NCI-H446 treated with DMSO at 0.1 percent for 48 hours (cell line): ENCODE data around the gene GSAP.

Experiments used
- DNase-seq: peaks from one replicate; lab custom pipeline; 2025; lab: John Stamatoyannopoulos, UW

GSAP gene

DNA sequence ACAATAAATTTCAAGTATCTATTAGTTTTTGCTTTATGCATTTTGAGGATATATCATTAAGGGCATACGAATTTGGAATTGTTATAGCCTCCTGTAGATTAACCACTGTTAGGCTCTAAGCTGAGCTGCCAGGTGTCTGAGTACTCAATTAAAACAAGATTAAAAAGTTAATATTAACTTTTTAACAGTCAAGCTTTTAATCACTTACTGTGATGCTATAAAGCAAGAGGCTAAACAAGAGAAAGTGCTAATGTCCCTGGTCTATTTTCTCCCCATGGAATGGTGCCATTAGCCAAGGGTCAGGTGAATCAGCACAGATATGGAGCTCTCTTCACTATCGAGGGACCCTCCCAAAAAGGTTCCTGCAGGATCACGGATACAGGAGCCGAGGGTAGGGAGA lies 9.7 kb downstream of the GSAP start:
- no peak for DNase-seq

DNA sequence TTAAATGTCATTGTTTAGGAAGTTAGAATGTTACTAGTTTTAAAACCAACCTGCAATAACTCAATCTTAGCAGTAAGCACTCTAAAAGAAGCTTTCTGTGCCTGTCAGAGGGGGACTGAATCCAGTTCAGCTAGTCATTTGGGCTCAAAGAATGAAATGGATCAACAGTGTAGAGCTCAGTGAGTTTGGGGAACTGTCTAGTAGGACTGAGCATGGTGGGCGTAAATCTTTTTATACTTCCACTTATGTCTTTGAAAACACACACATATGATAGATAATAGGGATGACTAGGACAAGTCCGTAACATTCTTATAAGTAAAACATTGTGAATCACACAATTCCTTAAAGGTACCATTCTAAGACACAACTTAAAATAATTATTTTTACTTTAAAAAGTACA lies 11.5 kb downstream of the GSAP start:
- DNase-seq, result no peak

DNA sequence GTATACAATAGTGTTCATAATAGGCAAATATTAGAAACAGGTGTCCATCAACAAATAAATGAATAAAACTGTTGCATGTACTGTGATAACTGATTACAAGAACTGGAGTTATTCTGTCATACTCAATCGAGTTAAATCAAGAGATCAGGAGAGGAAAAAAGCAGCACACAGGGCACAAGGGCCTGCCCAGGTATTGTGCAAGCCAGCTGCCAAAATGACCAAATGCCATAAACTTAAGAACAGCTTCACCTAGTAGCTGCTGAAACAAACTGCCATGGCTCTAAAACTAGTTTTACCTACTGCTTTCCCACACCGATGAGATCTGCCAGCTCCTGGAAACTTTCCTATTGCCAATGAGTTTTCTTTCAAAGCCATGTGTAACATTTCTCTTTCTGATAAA lies 12.2 kb downstream of the GSAP start:
- DNase-seq, result no peak

DNA sequence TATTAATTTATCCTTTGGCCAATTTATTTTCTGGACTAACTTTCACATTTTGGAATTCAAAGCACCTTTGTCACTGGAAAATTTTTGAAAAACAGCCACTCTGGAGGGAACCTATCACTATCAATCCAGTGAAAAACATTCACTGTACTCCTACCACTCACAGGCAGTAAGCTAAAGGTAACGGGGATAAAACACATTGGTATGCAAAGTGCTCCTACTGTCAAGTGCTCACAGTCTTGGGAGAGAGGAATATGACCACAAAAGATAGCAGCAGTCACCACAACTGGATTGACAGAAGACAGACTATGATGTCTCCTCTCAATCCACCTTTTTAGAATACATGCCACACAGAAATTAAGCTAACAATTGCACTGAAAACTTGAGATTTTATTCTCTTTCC lies 13.3 kb downstream of the GSAP start:
- no peak for DNase-seq

DNA sequence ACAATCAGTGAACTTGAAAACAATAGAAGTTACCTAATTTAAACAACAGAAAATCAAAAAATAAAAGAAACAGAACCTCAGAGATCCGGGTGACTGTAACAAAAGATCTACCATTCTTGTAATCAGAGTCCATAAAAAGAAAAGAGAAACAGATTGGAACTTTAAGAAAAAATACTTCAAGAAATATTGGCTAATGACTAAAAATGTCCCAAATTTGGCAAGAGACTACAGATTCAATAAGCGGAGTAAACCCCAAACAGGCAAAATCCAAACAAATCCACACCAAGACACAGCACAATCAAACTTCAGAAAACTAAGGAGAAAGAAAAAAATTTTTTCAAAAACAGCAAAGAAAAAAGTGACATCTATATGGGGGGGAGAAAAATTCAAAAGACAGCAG lies 15.1 kb downstream of the GSAP start:
- no peak for DNase-seq

DNA sequence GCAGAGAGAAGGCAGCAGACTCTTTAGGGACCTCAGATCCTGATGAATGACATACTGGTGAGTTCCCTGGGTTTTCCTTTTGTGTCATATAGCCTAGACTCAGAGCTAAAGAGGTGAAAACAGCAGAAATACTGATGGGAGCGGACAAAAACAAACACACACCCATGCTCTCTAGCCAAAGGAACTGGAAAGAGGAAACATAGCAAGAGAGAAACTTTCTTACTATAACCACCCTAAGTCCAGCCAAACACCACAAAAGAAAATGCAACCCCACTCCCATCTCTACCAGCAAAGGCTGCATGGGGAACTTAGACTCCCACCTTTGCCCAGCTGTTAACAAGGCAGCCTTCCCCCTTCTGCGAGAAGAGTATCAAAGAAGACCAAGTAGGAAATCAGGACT lies 16.3 kb downstream of the GSAP start:
- no peak for DNase-seq

DNA sequence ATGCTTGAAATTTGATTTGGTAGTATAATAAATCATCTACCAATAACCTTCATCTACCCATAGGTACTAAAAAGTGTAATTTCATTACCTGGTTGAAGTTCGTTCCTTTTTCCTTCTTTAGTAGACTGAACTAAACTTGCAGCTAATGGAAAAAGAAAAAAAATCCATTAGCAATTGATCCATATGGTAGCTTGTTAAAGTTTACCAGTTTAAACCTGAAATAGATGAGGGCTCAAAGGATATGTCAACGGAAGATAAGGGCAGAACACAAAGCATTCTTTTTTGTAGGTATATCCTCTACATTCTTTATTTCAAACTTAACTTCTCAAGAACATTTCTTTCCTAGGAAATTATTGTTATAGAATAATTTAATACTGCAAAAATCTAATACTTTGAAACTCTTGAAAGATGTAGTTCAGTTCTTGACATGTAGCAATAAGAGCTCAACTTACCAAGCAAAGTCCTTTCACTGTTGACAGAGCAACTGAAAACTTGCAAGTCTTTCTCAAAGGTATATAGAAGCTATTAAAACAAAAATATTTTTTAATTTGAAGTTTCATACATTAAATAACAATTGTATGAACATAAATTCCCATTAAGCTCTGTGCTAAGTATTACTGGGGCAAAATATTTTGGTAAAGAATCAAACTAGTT lies 19.1 kb downstream of the GSAP start:
- no peak for DNase-seq

DNA sequence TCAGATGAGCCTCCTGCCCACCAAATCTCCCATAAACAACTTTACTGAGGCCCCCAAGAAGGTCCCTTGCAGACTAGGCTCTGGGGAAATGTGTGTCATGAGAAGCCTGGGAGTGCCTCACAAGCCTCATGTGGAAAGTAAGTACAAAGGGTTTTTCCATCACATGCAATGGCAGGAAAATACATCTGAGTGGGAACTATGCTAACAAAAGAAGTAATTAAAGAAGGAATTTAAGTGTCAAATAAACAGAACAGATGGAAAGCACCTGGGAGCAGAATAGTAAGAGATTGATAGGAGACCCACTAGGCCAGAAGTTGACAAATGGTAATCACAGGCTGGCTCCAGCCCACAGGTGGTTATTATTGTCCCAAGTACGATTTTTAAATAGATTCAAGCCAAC lies 20.5 kb downstream of the GSAP start:
- DNase-seq, result no peak

DNA sequence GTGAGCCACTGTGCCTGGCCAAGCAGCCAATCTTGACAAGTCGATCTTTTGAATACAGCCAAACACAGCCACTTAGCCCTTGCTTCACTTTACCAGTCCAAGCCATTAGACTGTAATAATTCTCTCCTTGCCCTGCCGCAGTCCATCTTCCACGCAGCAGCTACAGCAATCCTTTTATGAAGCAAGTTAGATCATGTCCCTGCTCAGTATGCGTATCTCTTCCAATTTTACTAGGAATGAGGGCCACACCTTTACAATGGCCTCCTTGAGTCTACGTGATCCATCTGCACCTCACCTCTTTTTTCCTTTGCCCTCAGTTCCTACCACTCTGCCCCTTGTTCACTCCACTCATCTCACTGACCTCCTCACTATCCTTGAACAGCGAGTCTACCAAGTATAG lies 22.2 kb downstream of the GSAP start:
- DNase-seq, result no peak

DNA sequence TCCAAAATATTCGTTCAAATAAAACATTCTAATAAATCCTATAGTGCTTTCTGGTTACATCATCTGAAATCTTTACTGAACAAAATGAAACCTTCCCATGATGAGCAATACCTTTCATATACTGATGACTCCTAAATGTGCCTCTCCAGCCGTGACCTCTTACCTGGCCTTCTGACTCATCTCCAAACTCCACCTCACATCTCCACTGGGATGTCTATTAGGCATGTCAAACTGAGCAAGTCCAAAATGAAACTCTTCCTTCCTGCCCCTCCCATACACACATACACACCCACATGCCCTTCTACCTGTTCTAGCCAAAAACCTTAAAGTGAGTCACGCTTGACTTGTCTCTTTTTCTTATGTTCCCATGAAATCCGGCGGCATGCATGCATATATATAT lies 22.9 kb downstream of the GSAP start:
- no peak for DNase-seq

DNA sequence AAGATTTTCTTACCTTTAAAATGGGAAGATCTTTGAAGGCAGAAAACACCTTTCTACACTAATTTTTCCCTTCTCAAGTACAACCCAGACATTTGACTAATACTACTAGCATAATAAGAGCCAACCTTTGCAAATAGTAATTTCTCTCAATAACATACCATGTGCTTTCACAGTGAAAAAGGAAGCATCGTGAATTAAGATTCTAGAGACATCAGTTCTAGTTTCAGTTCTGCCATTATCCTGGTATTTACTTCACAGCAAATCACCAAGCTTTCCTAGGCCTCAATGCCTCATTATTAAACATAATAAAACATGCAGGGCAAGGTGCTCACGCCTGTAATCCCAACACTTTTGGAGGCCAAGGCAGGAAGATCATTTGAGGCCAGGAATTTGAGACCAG lies 24.9 kb downstream of the GSAP start:
- DNase-seq, result no peak

DNA sequence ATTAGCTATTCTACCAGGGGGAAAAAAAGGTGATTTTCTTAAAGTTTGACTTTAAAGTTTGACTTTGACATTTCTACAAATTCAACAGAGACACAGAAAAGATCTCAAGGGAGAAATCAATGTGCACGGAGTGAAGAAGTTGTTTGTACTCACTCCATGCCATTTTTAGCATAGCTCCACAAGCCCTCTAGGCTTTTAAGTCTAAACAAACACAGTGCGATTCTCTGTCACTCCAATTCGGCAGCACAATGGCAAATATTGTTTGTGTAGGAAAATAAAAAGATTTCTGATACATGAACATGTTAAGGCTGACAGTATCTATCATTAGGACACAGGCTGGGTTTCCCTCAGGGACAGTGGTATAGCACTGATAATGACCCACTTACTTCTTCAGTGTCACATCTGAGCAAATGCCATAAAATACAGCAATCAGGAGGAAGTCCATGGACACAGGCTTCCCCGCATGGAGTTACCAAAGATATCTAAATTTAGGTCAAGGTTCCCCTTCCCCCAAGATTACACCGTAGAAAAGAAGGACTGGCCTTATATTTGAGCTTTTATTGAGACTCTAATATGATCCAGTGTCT lies 28.0 kb downstream of the GSAP start:
- no peak for DNase-seq

DNA sequence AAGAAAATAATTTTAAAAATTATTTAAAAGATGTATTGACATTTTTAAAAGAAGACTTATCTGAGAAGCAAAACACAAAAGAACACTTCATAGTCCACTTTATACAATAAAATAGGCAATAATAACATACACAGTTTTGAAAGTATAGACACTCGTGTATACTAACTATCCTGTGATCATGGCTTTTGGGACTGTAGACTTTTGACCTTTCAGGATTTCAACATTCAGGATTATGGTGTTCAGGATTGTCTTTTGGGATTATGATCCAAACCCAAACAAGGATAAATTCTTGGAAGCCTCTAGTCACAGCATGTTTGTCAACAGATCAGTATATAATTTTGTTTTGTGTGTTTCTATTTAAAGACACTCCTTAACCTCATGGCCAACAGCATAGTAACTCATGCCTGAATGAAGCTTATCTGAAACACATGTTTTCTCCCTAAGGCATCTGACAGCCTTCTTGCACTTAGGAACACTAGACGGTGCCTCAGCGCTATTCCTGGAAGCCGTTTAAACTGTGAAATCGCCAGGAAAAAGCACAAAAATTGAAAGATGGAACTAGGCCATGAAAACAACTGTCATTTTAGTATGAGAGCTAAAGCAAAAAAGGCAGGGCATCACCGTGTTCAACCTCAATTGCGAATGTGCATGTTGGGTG lies 29.9 kb downstream of the GSAP start:
- DNase-seq, result no peak

DNA sequence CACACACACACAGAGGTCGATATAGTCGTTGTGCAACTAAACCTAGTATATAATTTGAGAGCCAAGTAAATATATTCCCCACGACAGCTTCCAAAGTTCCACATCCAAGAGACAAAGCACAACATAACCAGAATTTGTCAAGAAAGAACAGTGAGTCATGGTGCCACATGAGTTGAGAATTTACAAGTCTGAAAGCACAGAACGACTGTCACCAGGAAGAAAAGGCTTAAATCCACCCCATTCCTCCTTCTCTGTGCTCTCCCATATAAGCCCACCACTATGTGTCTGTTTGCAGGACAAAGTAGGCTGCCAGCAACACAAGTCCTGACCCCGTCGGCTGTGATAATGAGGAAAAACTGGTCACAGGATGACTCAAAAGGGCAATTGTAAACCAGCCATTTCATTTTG lies 32.8 kb downstream of the GSAP start:
- no peak for DNase-seq

DNA sequence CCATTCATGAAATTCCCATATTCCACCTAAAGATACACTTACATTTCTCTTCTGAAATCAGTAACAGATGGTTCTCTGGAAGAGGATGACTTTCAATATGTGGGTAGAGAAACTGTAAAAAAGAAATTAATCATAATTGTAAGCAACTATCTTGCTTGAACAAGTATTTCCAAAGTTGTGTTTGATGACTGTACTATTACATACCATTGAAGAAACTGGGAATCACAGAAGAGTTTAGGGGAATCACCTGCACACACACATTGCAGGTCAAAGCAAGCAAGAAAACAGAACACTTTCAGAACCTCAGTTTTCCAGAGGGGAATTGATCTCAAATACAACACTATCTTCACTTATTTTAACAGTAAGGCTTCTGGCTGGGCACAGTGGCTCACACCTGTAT lies 33.6 kb downstream of the GSAP start:
- DNase-seq, result no peak

DNA sequence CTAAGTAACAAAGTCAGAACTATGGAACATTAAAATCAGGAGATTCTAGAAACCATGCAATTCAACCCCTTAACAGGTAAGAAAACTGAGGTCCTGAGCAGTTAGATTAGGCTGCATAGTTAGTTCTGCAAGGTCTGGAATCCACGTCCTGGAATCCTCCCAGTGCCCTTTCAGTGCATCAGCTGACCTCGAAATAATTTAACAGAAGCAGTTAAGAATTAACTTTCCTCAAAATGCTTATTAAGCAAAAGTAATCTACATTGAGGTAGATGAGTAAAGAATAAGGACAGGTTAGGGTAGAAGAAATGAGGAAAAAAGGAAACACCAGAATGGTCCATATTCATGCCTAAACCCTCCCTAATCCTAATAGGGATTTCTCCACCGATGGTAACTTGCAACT lies 37.6 kb downstream of the GSAP start:
- no peak for DNase-seq

DNA sequence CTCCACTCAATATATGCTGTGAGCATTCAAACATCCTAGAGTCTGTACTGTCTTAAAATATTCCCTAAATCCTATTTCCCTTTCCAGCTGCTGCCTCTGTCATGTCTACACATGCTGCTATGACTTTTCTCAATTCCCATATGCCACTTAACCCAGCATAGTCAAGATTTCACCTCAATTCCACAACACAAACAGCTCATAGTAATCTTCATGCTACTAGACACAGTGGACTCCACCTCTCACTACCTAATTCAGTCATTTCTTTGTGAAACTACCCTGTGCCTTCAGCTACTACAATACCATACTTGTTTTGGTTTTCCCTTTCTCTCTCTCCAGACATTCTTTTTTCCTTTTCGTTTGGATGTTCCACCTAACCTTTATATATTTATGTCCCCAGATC lies 45.5 kb downstream of the GSAP start:
- no peak for DNase-seq

DNA sequence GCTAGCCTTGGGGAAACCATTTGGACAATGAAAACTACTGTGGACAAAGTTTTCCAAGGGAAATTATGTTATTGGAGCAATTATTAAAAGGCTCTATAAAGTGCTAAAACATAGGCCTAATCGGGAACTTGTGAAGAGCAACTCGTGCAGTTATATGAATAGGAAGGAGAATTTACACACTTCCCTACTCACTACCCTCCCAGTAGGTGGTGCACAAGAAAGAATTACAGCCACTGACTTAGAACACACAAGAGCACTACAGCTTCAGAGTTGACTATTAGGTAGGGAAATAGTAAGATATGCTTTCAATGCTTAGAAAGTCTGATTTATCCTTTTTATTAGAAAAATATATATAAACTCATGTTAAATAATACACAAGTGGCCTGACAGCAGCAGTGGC lies 47.2 kb downstream of the GSAP start:
- no peak for DNase-seq

DNA sequence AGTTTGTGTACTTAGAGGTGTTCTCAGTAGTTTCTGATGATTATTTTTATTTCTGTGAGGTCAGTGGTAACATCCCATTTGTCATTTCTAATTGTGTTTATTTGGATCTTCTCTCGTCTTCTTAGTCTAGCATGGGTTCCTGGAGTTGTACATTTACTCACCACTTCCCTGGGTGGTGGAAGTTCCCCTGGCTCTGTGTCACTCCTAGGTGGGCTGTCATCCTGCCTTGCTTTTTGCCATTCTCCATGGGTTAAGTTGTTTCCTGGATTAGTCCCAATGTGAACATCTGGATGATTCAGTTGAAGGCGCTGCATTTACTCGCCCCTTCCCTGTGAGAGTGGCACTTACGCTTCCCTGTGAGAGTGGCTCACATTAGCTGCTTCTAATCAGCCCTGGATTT lies 48.2 kb downstream of the GSAP start:
- DNase-seq, result no peak

DNA sequence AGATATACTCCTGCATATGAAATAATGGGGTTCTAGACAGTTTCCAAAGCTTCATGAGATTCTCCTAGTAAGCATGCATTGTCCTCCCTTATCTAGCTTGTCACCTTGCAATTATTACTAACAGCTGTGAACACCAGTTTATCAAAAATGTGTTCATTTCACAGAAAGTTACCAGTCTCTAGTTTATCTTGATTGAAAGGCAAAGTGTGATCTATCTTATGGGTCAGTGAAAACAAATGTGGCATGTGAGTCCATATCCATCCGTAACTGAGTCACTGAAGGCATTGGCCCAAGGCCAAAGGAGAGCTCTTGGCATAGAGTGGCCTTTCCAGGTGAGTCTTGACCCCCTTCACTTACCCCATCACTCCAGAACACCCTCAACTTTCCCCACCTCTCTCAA lies 53.2 kb downstream of the GSAP start:
- DNase-seq, result no peak

DNA sequence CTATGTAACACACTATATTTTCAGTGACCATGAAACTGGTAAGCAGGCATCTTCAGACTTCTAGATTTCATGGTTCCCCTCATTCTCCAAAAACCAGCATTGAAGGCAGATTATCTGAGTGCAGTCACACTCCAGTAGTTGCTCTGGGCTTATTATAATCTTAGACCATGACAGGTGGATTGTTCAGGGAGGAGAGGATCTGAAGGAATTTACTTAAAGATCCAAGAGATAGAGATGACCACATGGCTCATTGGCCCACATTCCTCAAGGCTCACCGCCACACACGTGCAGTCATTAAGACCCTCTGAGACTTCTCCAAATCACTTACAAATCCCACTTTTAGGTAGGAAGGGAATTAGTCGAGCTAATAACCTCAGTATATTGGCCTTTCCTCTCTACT lies 55.2 kb downstream of the GSAP start:
- no peak for DNase-seq

DNA sequence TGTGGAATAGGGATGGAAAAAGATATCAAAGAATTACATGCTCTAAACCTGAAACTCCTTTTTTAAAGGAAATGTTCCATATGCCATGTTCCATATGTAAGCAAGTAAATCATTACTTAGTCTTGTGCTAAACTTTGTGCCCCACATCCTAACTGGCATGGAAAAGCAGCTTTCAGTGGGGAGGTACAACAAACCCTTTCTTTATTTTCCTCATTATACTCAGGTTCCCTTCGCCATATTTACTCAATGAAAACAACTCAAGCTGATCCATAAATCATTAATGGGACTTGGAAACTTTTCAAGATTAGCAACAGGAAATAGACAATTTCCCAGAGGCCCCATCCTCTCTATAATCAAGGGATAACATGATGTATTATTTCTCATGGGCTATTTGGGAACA lies 56.0 kb downstream of the GSAP start:
- no peak for DNase-seq

DNA sequence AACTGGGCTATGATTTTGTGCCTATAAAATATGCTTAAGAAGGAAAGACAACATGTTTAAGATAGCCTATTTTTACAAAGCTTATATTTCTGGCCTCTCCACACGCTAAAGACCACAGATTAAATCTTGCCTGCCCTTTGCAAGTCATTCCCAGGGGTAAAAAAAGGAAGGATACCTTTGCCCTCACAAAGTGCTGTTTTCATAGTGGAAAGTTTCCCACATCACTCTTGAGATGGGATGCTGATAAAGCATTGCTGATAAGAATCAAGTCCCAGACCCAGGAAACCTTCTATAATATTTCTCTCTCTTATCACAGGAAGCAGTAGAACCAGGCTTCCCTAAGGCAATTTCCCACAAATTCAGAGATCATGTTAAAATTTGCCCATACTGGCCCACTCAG lies 56.5 kb downstream of the GSAP start:
- DNase-seq, result no peak

DNA sequence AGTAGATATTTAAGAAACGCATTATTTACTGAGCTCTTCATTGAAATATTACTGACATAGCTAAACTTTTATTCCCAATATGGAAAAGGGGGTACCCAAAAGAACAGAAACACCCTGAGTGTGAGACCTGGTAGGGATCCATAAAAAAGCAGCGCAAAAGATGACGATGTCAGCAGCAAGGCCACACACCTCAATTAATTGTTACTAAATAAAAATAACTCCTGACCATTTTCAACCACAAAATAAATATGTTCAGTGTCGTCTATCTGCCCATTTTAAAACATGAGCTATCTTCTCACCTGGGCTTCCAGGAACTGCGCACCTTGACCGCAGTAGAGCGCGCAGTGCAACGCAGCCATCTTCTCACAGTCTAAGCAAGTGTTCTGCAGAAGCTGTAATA lies 61.2 kb downstream of the GSAP start:
- DNase-seq, result no peak
